ENCODE data around the gene MTRF1L. TPM values are rescaled to one million over a fixed set of nuclear protein-coding genes. Genes with fewer than 3 reads are reported as not detected.

Gene MTRF1L
- polyA plus RNA-seq, 1 experiment, result 8.1 TPM

DNA sequence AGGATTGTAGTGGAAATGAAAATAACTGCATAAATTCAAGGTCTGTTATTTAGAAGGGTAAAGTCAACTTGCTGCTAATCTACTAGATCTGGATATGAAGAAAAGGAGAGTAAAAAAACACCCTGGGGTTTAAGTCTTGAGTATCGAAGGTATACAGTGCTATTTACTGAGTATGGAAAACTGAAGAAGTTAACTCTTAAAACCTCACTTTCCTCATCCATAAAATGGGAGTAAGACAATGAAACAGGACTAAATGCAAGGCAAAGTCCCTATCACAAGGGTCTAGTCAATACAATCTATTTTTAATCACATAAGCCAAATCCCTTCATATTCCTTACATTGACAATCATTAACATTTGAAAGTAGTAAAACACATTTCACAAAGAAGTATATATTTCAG is 21.9 kb downstream of the MTRF1L start:
- TF ChIP-seq, protein P1, sequence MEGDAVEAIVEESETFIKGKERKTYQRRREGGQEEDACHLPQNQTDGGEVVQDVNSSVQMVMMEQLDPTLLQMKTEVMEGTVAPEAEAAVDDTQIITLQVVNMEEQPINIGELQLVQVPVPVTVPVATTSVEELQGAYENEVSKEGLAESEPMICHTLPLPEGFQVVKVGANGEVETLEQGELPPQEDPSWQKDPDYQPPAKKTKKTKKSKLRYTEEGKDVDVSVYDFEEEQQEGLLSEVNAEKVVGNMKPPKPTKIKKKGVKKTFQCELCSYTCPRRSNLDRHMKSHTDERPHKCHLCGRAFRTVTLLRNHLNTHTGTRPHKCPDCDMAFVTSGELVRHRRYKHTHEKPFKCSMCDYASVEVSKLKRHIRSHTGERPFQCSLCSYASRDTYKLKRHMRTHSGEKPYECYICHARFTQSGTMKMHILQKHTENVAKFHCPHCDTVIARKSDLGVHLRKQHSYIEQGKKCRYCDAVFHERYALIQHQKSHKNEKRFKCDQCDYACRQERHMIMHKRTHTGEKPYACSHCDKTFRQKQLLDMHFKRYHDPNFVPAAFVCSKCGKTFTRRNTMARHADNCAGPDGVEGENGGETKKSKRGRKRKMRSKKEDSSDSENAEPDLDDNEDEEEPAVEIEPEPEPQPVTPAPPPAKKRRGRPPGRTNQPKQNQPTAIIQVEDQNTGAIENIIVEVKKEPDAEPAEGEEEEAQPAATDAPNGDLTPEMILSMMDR (IDR thresholded peaks at IDR 0.05; ENCODE audit: insufficient read depth, low read depth, low read length), result no peak
- H3K4me3 ChIP-seq (ENCODE audit: low read depth, low read length), result no peak overlapping the region; the same call in 1 of the 2 replicates
- H3K36me3 ChIP-seq (ENCODE audit: control insufficient read depth, insufficient read depth, low read length), result no peaks in the 10 kb centered on the region
- H3K27me3 ChIP-seq (ENCODE audit: control insufficient read depth, insufficient read depth, low read length), result no peaks in the 10 kb centered on the region
- DNase-seq (ENCODE audit: low read depth), result no peak
- POLR2A ChIA-PET, result no interaction called here
- CTCF ChIA-PET, result no interaction called here

DNA sequence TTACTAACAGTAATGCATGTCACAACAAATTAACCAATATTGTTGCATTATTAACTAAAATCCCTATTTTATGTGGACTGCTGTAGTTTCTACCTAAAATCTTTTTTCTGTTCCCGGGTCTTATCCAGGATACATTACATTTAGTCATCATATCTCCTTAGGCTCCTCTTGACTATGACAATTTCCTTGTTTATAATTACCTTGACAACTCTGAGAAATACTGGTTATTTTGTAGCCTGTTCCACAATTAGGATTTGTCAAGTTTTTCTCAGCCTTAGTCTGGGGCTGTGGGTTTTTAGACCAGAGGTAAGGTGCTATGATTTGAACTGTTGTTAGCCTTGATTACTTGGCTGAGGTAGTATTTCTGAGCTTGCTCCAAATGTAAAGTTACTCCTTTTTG is 23.4 kb downstream of the MTRF1L start:
- no peak overlapping the region for H3K4me3 ChIP-seq (ENCODE audit: low read depth, low read length)

GRCh38 chr6:152978058-152978457 is 24.5 kb downstream of the MTRF1L start:
- H3K4me3 ChIP-seq (ENCODE audit: low read depth, low read length), result no peak overlapping the region
- POLR2A ChIA-PET, result no interaction called here
- no peaks in the 10 kb centered on the region for H3K27me3 ChIP-seq (ENCODE audit: control insufficient read depth, insufficient read depth, low read length)
- H3K36me3 ChIP-seq (ENCODE audit: control insufficient read depth, insufficient read depth, low read length), result no peaks in the 10 kb centered on the region
- TF ChIP-seq, protein P1 (IDR thresholded peaks at IDR 0.05; ENCODE audit: insufficient read depth, low read depth, low read length), result no peak
- no peak for DNase-seq (ENCODE audit: low read depth)
- CTCF ChIA-PET, result no interaction called here

More for the DNA sequence above, 23.4 kb downstream of the MTRF1L start:
- CTCF ChIA-PET, result interaction anchor here (1.0 to 1.1 kb wide), 2 partner anchors 25 to 82 kb away, joined by 3 to 5 read pairs; no protein-coding TSS in a partner anchor
- Histone ChIP-seq H3K27me3 (ENCODE audit: control insufficient read depth, insufficient read depth, low read length) (no peaks in the 10 kb centered on the region), H3K36me3 (ENCODE audit: control insufficient read depth, insufficient read depth, low read length) (no peaks in the 10 kb centered on the region)
- DNase-seq (ENCODE audit: low read depth), result no peak
- TF ChIP-seq, protein P1 (IDR thresholded peaks at IDR 0.05; ENCODE audit: insufficient read depth, low read depth, low read length), result no peak
- POLR2A ChIA-PET, result no interaction called here

DNA sequence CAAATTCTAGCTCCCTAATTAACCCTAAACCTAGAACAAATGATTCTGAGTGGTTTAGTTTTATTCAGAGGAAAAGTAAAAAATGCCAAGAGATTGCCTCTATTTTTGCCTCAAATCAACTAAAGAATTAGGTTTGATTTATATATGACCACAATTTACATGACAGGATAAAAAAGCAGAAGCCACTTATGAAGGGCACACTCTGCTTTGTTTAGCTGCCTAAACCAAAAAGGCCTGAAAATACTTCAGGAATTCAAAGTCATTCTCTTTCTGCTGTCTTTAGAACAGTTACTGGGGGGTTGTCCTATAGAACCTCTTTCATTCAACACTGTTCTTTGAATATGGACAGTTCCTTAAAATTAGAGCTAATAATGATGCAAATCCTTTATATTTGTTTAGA is 25.0 kb downstream of the MTRF1L start:
- Histone ChIP-seq H3K4me3 (ENCODE audit: low read depth, low read length) (no peak overlapping the region), H3K36me3 (ENCODE audit: control insufficient read depth, insufficient read depth, low read length) (no peaks in the 10 kb centered on the region), H3K27me3 (ENCODE audit: control insufficient read depth, insufficient read depth, low read length) (no peaks in the 10 kb centered on the region)
- CTCF ChIA-PET, result interaction anchor here (0.6 kb wide), 1 partner anchor 1189 kb away, joined by 3 read pairs; no protein-coding TSS in a partner anchor
- TF ChIP-seq, protein P1 (IDR thresholded peaks at IDR 0.05; ENCODE audit: insufficient read depth, low read depth, low read length), result no peak
- no peak for DNase-seq (ENCODE audit: low read depth)
- POLR2A ChIA-PET, result no interaction called here

DNA sequence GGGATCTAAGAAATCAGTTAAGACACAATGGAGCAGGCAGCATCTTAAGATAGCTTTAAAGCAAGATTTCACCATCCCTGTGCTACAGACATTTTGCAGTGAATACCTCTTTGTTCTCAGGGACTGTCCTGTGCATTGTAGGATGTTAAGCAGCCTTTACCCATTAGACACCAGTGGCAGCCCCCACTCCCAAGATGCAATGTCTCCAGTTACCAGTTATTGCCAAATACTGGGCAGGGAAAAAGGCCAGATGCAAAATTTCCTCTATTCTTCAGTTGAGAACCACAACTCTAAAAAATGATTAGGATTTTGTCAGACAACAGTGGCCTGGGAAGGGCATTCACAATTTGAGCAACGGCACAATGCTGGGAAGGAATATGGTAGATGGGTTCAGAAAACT is 25.8 kb downstream of the MTRF1L start:
- H3K36me3 ChIP-seq (ENCODE audit: control insufficient read depth, insufficient read depth, low read length), result no peaks in the 10 kb centered on the region
- H3K4me3 ChIP-seq (ENCODE audit: low read depth, low read length), result no peak overlapping the region
- DNase-seq (ENCODE audit: low read depth), result no peak
- CTCF ChIA-PET, result interaction anchor here (0.6 kb wide), 1 partner anchor 149 kb away, joined by 3 read pairs; no protein-coding TSS in a partner anchor
- TF ChIP-seq, protein P1 (IDR thresholded peaks at IDR 0.05; ENCODE audit: insufficient read depth, low read depth, low read length), result no peak
- H3K27me3 ChIP-seq (ENCODE audit: control insufficient read depth, insufficient read depth, low read length), result no peaks in the 10 kb centered on the region
- POLR2A ChIA-PET, result no interaction called here
